Caco-2 (cell line): ENCODE measurements around the gene SLC4A3. TPM values are rescaled to one million over a fixed set of nuclear protein-coding genes. Genes with fewer than 3 reads are reported as not detected.

Experiments
- BruUV-seq: library from RNA; stranded (reverse); fragments of 400-500 nt; replicated peaks from 2 replicates; lab custom pipeline; 2021; lab: Mats Ljungman, UMichigan
- CTCF ChIA-PET: fragments of 300-600 bp; sonication (Branson Sonifier 250); formaldehyde crosslinking; loops from one replicate; lab custom pipeline; 2022; ENCODE audit warnings: antibody characterized with exemption; lab: Charles Lee
- POLR2A ChIA-PET: fragments of 300-600 bp; sonication (Branson Sonifier 250); formaldehyde crosslinking; loops from one replicate; lab custom pipeline; 2022; ENCODE audit warnings: antibody characterized with exemption; lab: Charles Lee
- DNase-seq, 2 experiments: peaks; one replicate each; pipeline versions ENCODE4 v3.0.0 to v3.0.0-alpha.2; 2020 to 2022
- H3K27me3 ChIP-seq: replicated peaks from 2 replicates; pipeline ENCODE4 v1.6.0; 2011; ENCODE audit warnings: low read length; ENCODE audit not compliant: control insufficient read depth, insufficient read depth
- H3K36me3 ChIP-seq: 2 replicates; pipeline ENCODE4 v1.5.1; 2011; ENCODE audit warnings: low read length; ENCODE audit not compliant: control insufficient read depth, insufficient read depth
- H3K4me1 ChIP-seq: fragments of 250-450 bp; sonication (Bioruptor Pico); 2 replicates; pipeline ENCODE4 v1.5.1; 2020; ENCODE audit warnings: mild to moderate bottlenecking
- H3K4me3 ChIP-seq: 2 replicates; pipeline ENCODE4 v1.5.1; 2011; ENCODE audit warnings: low read depth, mild to moderate bottlenecking, control low read depth, low read length
- H3K9me3 ChIP-seq: fragments of 250-450 bp; sonication (Bioruptor Pico); 2 replicates; pipeline ENCODE4 v1.5.1; 2020; ENCODE audit warnings: mild to moderate bottlenecking, moderate library complexity
- H3K27ac Mint-ChIP-seq: one replicate; pipeline ENCODE4 v1.8.0; 2022; ENCODE audit warnings: mixed read lengths; ENCODE audit not compliant: unreplicated experiment
- H3K27me3 Mint-ChIP-seq: one replicate; pipeline ENCODE4 v1.8.0; 2022; ENCODE audit warnings: mixed read lengths; ENCODE audit not compliant: insufficient read depth, unreplicated experiment
- H3K36me3 Mint-ChIP-seq: one replicate; pipeline ENCODE4 v1.8.0; 2022; ENCODE audit warnings: mild to moderate bottlenecking, mixed read lengths; ENCODE audit not compliant: insufficient read depth, unreplicated experiment
- H3K4me1 Mint-ChIP-seq: one replicate; pipeline ENCODE4 v1.8.0; 2022; ENCODE audit warnings: low read depth, mixed read lengths; ENCODE audit not compliant: unreplicated experiment
- H3K4me3 Mint-ChIP-seq: one replicate; pipeline ENCODE4 v1.8.0; 2022; ENCODE audit warnings: mild to moderate bottlenecking, moderate library complexity, mixed read lengths; ENCODE audit not compliant: unreplicated experiment
- H3K9me3 Mint-ChIP-seq: one replicate; pipeline ENCODE4 v1.8.0; 2022; ENCODE audit warnings: mixed read lengths; ENCODE audit not compliant: unreplicated experiment
- CTCF ChIP-seq, 2 experiments: fragments of 200-600 bp in 1 of 2; IDR thresholded peaks; 1 replicate in 1 of 2; 2 replicates in 1 of 2; pipeline versions ENCODE4 v1.5.1 to v1.8.0; 2011 to 2022; ENCODE audit warnings: antibody characterized with exemption in 1 of 2, control low read depth in 1 of 2, inconsistent platforms in 1 of 2, low read depth in 1 of 2, low read length in 1 of 2, mild to moderate bottlenecking in 1 of 2, moderate library complexity in 1 of 2; ENCODE audit not compliant: insufficient read depth in 1 of 2, severe bottlenecking in 1 of 2, unreplicated experiment in 1 of 2
- intact Hi-C: fragments of 100-400 bp; cut with micrococcal nuclease; formaldehyde crosslinking; loops from one replicate; pipeline ENCODE4 v1.10.0; 2022; ENCODE audit not compliant: unreplicated experiment
- total RNA-seq: library from RNA; stranded (reverse); gene quantifications from 2 replicates; pipeline ENCODE4 v1.2.3, GENCODE V29; 2022

Gene SLC4A3
- total RNA-seq, 1 experiment from 2014 or later: 6.2 TPM

GRCh38 chr2:219624565-219624964 is 2.9 kb upstream of the SLC4A3 start:
- H3K27me3 ChIP-seq: no peaks in the 10 kb centered on the region
- Mint-ChIP-seq H3K27ac (no peak overlapping the region), H3K27me3 (no peaks in the 10 kb centered on the region), H3K9me3 (no peaks in the 10 kb centered on the region), H3K4me3 (no peak overlapping the region), H3K36me3 (peaks cover 6% of the 10 kb centered on the region), H3K4me1 (no peaks in the 10 kb centered on the region)
- no peak for DNase-seq
- H3K9me3 ChIP-seq: no peaks in the 10 kb centered on the region
- H3K4me1 ChIP-seq: no peaks in the 10 kb centered on the region
- no peak overlapping the region for H3K4me3 ChIP-seq
- intact Hi-C loops: no loop called here
- no peaks in the 10 kb centered on the region for H3K36me3 ChIP-seq
- ChIA-PET CTCF (no interaction called here), POLR2A (no interaction called here)
- no TSS peak for BruUV-seq
- no peak for TF ChIP-seq CTCF (IDR thresholded peaks at IDR 0.05; ENCODE audit: insufficient read depth in 1 of 2, low read depth in 1 of 2, low read length in 1 of 2, severe bottlenecking in 1 of 2, unreplicated experiment in 1 of 2)

- ChIA-PET CTCF (no interaction called here), POLR2A (no interaction called here)
- Mint-ChIP-seq H3K27me3 (no peaks in the 10 kb centered on the region), H3K36me3 (peaks cover 6% of the 10 kb centered on the region), H3K4me1 (no peaks in the 10 kb centered on the region), H3K9me3 (no peaks in the 10 kb centered on the region), H3K27ac (no peak overlapping the region), H3K4me3 (no peak overlapping the region)
- H3K4me3 ChIP-seq: no peak overlapping the region
- no peaks in the 10 kb centered on the region for H3K36me3 ChIP-seq
- TF ChIP-seq CTCF (IDR thresholded peaks at IDR 0.05; ENCODE audit: insufficient read depth in 1 of 2, low read depth in 1 of 2, low read length in 1 of 2, severe bottlenecking in 1 of 2, unreplicated experiment in 1 of 2): no peak
- no peaks in the 10 kb centered on the region for H3K9me3 ChIP-seq
- H3K27me3 ChIP-seq: no peaks in the 10 kb centered on the region
- no TSS peak for BruUV-seq
- intact Hi-C loops: no loop called here
- no peaks in the 10 kb centered on the region for H3K4me1 ChIP-seq
- DNase-seq: no peak
Measured at GRCh38 chr2:219625179-219625578, 2.3 kb upstream of the SLC4A3 start.

GRCh38 chr2:219626540-219626939 is 890 bp upstream of the SLC4A3 start:
- Histone ChIP-seq H3K27me3 (no peaks in the 10 kb centered on the region), H3K4me1 (no peaks in the 10 kb centered on the region), H3K9me3 (no peaks in the 10 kb centered on the region), H3K36me3 (no peaks in the 10 kb centered on the region), H3K4me3 (no peak overlapping the region)
- no TSS peak for BruUV-seq
- CTCF ChIA-PET: no interaction called here
- peaks cover 6% of the 10 kb centered on the region for H3K36me3 Mint-ChIP-seq
- intact Hi-C loops: no loop called here
- peak overlapping the region; percentile 80 for H3K4me3 Mint-ChIP-seq
- H3K27ac Mint-ChIP-seq: peak overlapping the region; percentile 39
- TF ChIP-seq CTCF (IDR thresholded peaks at IDR 0.05; ENCODE audit: insufficient read depth in 1 of 2, low read depth in 1 of 2, low read length in 1 of 2, severe bottlenecking in 1 of 2, unreplicated experiment in 1 of 2): no peak
- H3K27me3 Mint-ChIP-seq: no peaks in the 10 kb centered on the region
- H3K4me1 Mint-ChIP-seq: no peaks in the 10 kb centered on the region
- DNase-seq: no peak
- no peaks in the 10 kb centered on the region for H3K9me3 Mint-ChIP-seq
- POLR2A ChIA-PET: interaction anchor here (0.5 kb wide), 1 partner anchor 184 kb away, joined by 3 read pairs; no protein-coding TSS in a partner anchor
